Rectal smooth muscle tissue (tissue), 1 donor: ENCODE data around the gene FAM222A.

Source experiments
- H3K27ac ChIP-seq: one replicate; pipeline ENCODE4 v1.7.0; 2013; ENCODE audit warnings: low read depth, low read length, inconsistent platforms
- H3K27me3 ChIP-seq: one replicate; pipeline ENCODE4 v1.7.0; 2013; ENCODE audit warnings: low read length; ENCODE audit not compliant: control insufficient read depth, insufficient read depth
- H3K36me3 ChIP-seq: one replicate; pipeline ENCODE4 v1.7.0; 2013; ENCODE audit warnings: low read length; ENCODE audit not compliant: control insufficient read depth, insufficient read depth
- H3K4me1 ChIP-seq: one replicate; pipeline ENCODE4 v1.7.0; 2013; ENCODE audit warnings: low read length; ENCODE audit not compliant: control insufficient read depth, insufficient read depth
- H3K4me3 ChIP-seq: one replicate; pipeline ENCODE4 v1.7.0; 2013; ENCODE audit warnings: low read length
- H3K9ac ChIP-seq: one replicate; pipeline ENCODE4 v1.7.0; 2013; ENCODE audit warnings: low read length

The FAM222A gene

DNA sequence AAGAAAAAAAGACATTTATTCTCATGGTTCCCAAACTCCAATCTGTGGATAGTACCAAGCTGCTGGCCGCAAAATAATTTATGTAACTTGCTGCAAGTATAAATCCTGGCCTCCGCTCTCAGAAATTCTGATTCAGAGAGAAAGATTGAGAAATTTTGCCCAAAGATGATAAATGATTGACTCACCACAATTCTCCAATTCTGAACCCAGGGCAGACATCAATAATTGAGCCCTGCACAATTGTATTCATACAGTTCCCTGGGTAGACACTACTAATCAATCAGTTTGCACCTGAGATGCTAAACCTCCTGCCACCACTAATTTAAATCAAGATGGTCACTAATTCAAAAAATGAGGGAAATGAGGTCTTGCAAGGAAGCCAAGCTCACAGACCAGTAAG lies 81.4 kb downstream of the FAM222A start:
- Histone ChIP-seq H3K4me3 (no peak overlapping the region), H3K27me3 (no peaks in the 10 kb centered on the region), H3K9ac (no peak overlapping the region), H3K27ac (no peak overlapping the region), H3K4me1 (no peaks in the 10 kb centered on the region), H3K36me3 (no peaks in the 10 kb centered on the region)

DNA sequence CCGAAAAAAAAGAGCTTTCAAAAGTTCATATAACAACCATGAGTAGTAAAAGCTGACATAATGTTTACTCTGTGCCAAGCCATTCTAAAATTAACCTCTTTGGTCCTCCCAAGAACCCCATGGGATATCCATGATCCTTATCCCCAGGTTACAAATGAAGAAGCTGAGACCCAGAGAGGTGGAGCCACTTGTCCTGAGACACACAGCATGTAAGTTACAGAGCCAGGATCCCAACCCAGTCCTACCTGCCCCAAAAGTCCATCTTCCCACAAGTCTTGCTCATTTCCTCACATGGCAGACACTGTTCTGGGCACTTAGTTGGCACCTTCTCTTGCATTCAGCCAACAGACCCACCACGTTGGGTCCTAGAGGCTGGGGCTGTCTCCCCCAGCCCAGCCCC lies 82.4 kb downstream of the FAM222A start:
- Histone ChIP-seq H3K36me3 (no peaks in the 10 kb centered on the region), H3K27ac (no peak overlapping the region), H3K4me1 (no peaks in the 10 kb centered on the region), H3K27me3 (no peaks in the 10 kb centered on the region), H3K4me3 (no peak overlapping the region), H3K9ac (no peak overlapping the region)

GRCh38 chr12:109797905-109798669 lies 84.5 kb downstream of the FAM222A start:
- H3K27me3 ChIP-seq, result no peaks in the 10 kb centered on the region
- H3K27ac ChIP-seq, result no peak overlapping the region
- no peak overlapping the region for H3K4me3 ChIP-seq
- H3K9ac ChIP-seq, result no peak overlapping the region
- H3K36me3 ChIP-seq, result no peaks in the 10 kb centered on the region
- H3K4me1 ChIP-seq, result no peaks in the 10 kb centered on the region

GRCh38 chr12:109798691-109799090 lies 85.1 kb downstream of the FAM222A start:
- Histone ChIP-seq H3K4me1 (no peaks in the 10 kb centered on the region), H3K27me3 (no peaks in the 10 kb centered on the region), H3K36me3 (no peaks in the 10 kb centered on the region), H3K4me3 (no peak overlapping the region), H3K27ac (no peak overlapping the region), H3K9ac (no peak overlapping the region)

GRCh38 chr12:109800536-109800935 lies 86.9 kb downstream of the FAM222A start:
- Histone ChIP-seq H3K27ac (no peak overlapping the region), H3K4me3 (no peak overlapping the region), H3K9ac (no peak overlapping the region), H3K27me3 (no peaks in the 10 kb centered on the region), H3K4me1 (no peaks in the 10 kb centered on the region), H3K36me3 (no peaks in the 10 kb centered on the region)

- no peak overlapping the region for H3K27ac ChIP-seq
- no peaks in the 10 kb centered on the region for H3K27me3 ChIP-seq
- no peaks in the 10 kb centered on the region for H3K4me1 ChIP-seq
- no peak overlapping the region for H3K9ac ChIP-seq
- H3K36me3 ChIP-seq, result no peaks in the 10 kb centered on the region
- H3K4me3 ChIP-seq, result no peak overlapping the region
Observed at GRCh38 chr12:109802828-109803227, 89.2 kb downstream of the FAM222A start.

DNA sequence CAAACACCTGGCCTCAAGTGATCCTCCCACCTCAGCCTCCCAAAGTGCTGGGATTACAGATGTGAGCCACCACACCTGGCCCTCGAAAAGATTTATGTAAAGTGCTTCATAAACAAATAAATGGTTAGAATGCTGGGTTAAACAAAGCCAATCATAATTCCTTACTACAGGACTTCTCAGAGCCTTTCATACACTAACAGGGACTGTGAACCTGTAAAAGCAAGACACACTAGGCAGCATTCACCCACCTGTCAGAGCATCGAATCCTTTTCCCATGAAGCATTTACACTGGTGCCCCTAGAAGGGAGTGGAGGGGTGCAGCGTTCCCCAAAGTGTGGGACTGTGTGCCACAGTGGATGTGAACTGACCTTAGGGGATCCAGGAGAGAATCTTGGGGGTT lies 90.1 kb downstream of the FAM222A start:
- no peak overlapping the region for H3K27ac ChIP-seq
- H3K36me3 ChIP-seq, result no peaks in the 10 kb centered on the region
- H3K27me3 ChIP-seq, result no peaks in the 10 kb centered on the region
- no peak overlapping the region for H3K4me3 ChIP-seq
- no peaks in the 10 kb centered on the region for H3K4me1 ChIP-seq
- H3K9ac ChIP-seq, result no peak overlapping the region

DNA sequence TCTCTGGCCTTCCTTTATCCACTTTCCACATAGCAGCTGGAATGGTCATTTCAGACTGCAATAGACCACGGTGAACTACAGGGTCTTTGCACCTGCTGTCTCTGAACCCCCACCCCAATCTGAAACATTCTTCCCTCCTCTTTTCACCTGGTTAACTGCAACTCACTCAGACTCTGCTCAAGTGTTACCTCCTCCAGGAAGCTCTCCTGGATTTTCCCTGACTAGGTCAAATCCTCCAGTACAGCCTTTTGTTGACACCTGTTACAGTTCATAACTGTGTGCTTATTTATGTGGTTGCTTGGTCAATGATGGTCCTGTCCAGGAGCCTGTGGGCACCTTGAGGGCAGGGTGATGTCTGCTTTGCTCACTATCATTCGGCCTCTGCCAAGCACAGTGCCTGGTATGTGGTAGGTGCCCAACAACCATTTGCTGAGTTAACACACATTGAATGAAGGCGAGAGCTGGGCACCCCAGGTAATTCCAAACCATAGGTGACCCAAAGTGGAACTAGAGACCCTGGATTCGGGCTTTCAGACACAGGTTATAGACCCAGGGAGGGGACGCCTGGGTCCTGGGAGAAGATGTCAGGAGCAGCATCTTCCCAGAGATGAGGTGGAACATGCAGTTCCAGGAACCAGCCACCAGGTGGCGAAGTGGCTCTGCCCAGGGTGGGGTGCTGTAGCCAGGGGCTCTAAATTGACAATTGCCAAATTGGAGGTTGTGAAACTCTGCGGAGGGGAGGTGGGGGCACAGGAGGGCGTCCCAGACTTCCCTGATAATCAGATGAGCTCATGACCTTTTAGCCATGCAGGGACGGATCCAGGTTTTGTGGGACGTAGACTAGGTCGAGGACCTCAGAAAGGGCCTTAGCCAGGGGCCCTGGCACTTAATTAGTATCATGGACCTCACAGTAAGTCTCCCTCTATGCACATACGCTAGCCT lies 91.5 kb downstream of the FAM222A start:
- H3K4me3 ChIP-seq, result no peak overlapping the region
- H3K4me1 ChIP-seq, result no peaks in the 10 kb centered on the region
- H3K9ac ChIP-seq, result no peak overlapping the region
- H3K36me3 ChIP-seq, result no peaks in the 10 kb centered on the region
- no peaks in the 10 kb centered on the region for H3K27me3 ChIP-seq
- no peak overlapping the region for H3K27ac ChIP-seq

DNA sequence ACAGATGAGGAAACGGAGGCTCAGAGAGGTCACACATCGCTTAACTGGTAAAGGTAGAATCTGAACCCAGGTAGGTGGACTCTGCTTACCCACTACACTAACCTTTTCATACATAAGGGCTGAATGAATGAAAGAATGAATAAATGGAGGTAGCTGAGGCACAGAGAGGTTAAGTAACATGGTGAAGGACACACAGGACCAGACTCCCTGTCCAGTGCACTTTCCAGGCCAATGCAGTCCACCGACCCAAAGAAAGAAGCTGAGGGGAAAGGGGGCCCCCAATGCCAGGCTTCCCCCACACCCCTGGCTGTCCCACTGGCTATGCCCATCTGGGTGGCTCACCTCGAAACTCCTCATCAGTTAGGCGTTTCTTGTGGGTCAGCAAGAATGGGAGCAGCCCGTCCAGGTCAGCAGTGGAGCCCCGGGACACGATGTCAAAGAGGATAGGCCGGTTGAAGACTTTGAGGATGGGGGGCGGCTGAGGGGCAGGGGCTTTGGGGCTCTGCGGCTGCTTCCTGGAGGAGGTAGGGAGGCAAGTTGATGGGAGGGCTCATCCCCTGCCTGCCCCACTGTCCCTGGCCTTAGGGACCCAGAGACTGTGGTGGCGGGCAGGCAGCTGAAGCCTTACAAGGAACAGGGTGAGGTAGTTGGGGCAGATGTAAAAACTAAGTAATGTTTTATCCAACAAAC lies 94.5 kb downstream of the FAM222A start:
- Histone ChIP-seq H3K36me3 (no peaks in the 10 kb centered on the region), H3K27me3 (no peaks in the 10 kb centered on the region), H3K27ac (no peak overlapping the region), H3K9ac (no peak overlapping the region), H3K4me1 (no peaks in the 10 kb centered on the region), H3K4me3 (no peak overlapping the region)

DNA sequence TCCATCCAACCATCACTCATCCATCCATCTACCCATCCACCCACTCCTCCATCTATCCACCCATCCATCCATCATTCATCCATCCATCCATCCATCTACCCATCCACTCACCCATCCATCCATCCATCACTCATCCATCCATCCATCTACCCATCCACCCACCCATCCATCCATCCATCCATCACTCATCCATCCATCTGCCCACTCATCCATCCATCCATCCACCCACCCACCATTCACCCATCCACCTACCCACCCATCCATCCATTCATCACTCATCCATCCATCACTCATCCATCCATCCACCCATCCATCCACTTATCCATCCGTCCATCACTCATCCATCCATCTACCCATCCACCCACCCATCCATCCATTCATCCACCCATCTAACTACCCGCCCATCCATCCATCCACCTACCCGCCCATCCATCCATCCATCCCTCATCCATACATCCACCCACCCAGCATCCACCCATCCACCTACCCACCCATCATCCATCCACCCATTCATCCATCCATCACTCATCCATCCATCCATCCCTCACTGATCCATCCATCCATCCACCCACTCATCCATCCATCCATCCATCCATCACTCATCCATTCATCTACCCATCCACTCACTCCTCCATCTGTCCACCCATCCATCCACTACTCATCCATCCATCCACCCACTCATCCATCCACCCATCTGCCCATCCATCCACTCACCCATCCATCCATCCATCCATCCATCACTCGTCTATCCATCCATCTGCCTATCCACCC lies 95.4 kb downstream of the FAM222A start:
- Histone ChIP-seq H3K27ac (no peak overlapping the region), H3K27me3 (no peaks in the 10 kb centered on the region), H3K4me3 (no peak overlapping the region), H3K4me1 (no peaks in the 10 kb centered on the region), H3K36me3 (no peaks in the 10 kb centered on the region), H3K9ac (no peak overlapping the region)

- Histone ChIP-seq H3K27ac (no peak overlapping the region), H3K4me3 (no peak overlapping the region), H3K36me3 (no peaks in the 10 kb centered on the region), H3K9ac (no peak overlapping the region), H3K4me1 (no peaks in the 10 kb centered on the region), H3K27me3 (no peaks in the 10 kb centered on the region)
Observed at GRCh38 chr12:109810954-109811623, 97.5 kb downstream of the FAM222A start.
